ENCODE data around the gene DMD. TPM values are rescaled to one million over a fixed set of nuclear protein-coding genes. Genes with fewer than 3 reads are reported as not detected.

DMD gene
- total and polyA plus RNA-seq, 2 donors from 2014 or later, result 4.2 to 17.9 TPM

DNA sequence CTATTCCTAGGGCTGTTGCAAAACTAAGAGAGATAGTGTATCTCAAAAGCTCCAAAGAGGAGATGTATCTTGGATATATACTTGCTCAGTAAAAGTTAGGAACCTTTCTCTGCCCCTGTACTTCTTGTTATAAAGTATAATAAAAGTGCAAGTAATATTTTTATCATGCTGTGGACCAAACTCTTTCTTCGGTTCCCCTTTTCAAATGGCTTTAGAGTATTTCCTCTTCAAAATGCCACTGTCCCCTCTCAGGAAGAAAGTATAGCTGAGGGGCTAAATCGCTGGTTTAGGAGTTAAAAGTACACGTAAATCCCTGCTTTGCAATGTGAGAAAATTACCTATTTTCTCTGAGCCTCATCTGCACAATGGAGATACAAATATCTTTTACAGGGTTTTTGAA lies 1970.4 kb downstream of the DMD start:
- Histone ChIP-seq H3K9me3 (ENCODE audit: control insufficient read depth in 2 of 3, insufficient read depth in 1 of 3, low read length in 3 of 3) (no peaks in the 10 kb centered on the region), H3K4me3 (ENCODE audit: low read length in 3 of 3) (no peak overlapping the region), H3K27me3 (ENCODE audit: control insufficient read depth, insufficient read depth, low read length) (no peaks in the 10 kb centered on the region), H3K27ac (ENCODE audit: low read depth in 2 of 2, low read length in 2 of 2) (no peak overlapping the region), H3K9ac (ENCODE audit: low read length in 3 of 3) (no peak overlapping the region), H3K36me3 (ENCODE audit: control insufficient read depth in 2 of 3, insufficient read depth in 3 of 3, low read length in 3 of 3) (no peaks in the 10 kb centered on the region), H3K4me1 (ENCODE audit: control insufficient read depth in 2 of 3, insufficient read depth in 2 of 3, low read depth in 1 of 3, low read length in 3 of 3) (no peaks in the 10 kb centered on the region)
- DNase-seq (no peak), FAIRE-seq (no peak)
- intact Hi-C loops (cut with DNase I), result no loop called here
- TF ChIP-seq, protein P1, sequence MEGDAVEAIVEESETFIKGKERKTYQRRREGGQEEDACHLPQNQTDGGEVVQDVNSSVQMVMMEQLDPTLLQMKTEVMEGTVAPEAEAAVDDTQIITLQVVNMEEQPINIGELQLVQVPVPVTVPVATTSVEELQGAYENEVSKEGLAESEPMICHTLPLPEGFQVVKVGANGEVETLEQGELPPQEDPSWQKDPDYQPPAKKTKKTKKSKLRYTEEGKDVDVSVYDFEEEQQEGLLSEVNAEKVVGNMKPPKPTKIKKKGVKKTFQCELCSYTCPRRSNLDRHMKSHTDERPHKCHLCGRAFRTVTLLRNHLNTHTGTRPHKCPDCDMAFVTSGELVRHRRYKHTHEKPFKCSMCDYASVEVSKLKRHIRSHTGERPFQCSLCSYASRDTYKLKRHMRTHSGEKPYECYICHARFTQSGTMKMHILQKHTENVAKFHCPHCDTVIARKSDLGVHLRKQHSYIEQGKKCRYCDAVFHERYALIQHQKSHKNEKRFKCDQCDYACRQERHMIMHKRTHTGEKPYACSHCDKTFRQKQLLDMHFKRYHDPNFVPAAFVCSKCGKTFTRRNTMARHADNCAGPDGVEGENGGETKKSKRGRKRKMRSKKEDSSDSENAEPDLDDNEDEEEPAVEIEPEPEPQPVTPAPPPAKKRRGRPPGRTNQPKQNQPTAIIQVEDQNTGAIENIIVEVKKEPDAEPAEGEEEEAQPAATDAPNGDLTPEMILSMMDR (IDR thresholded peaks at IDR 0.05; ENCODE audit: borderline replicate concordance, extremely low read depth, insufficient read depth), result no peak

DNA sequence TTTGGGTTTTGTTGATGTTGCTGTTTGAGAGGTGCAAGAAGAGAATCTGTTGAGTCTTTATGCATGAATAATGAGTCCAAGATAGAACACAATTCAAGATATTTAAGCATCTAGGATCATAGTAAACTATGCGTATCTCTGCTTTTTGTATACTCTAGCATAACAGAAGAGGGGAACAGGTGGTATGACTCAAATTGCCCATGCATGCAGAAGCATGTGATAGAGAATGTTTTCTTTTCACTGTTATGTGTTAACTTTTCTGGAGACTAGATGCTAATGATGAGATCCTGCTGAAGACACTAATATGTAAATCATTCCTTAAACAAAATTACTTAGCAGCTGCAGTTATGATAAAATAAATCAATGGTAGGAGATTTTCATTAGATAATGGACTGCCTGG lies 1974.2 kb downstream of the DMD start:
- TF ChIP-seq, protein P1 (IDR thresholded peaks at IDR 0.05; ENCODE audit: borderline replicate concordance, extremely low read depth, insufficient read depth), result no peak
- intact Hi-C loops (cut with DNase I), result no loop called here
- no peaks in the 10 kb centered on the region for H3K4me1 ChIP-seq (ENCODE audit: control insufficient read depth in 2 of 3, insufficient read depth in 2 of 3, low read depth in 1 of 3, low read length in 3 of 3)
- H3K27ac ChIP-seq (ENCODE audit: low read depth in 2 of 2, low read length in 2 of 2), result no peak overlapping the region
- H3K4me3 ChIP-seq (ENCODE audit: low read length in 3 of 3), result no peak overlapping the region
- peak in 2 of 5 donors; percentile 26 to 48 for DNase-seq
- no peaks in the 10 kb centered on the region for H3K9me3 ChIP-seq (ENCODE audit: control insufficient read depth in 2 of 3, insufficient read depth in 1 of 3, low read length in 3 of 3)
- no peak for FAIRE-seq
- no peak overlapping the region for H3K9ac ChIP-seq (ENCODE audit: low read length in 3 of 3)
- H3K36me3 ChIP-seq (ENCODE audit: control insufficient read depth in 2 of 3, insufficient read depth in 3 of 3, low read length in 3 of 3), result no peaks in the 10 kb centered on the region
- H3K27me3 ChIP-seq (ENCODE audit: control insufficient read depth, insufficient read depth, low read length), result no peaks in the 10 kb centered on the region

DNA sequence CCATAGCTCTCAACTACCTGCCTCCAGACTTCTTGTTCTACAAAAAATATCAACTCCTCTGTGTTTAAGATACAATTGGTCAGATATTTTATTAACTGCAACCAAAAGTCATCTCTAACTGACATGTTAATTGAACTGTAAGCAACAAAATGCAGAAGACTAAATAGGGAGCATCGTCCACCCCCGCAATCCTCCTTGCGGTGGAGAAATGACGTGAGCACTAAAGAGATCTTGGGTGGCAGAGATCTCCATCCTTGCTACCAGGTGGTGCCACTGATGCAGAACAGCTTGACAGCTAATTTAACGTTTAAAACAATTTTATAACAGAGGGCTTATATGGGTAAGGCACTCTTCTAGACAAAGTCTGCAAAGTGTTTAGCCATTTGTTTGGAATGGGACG lies 1975.1 kb downstream of the DMD start:
- FAIRE-seq (no peak), DNase-seq (no peak)
- TF ChIP-seq, protein P1 (IDR thresholded peaks at IDR 0.05; ENCODE audit: borderline replicate concordance, extremely low read depth, insufficient read depth), result no peak
- H3K4me3 ChIP-seq (ENCODE audit: low read length in 3 of 3), result no peak overlapping the region
- no peaks in the 10 kb centered on the region for H3K36me3 ChIP-seq (ENCODE audit: control insufficient read depth in 2 of 3, insufficient read depth in 3 of 3, low read length in 3 of 3)
- H3K4me1 ChIP-seq (ENCODE audit: control insufficient read depth in 2 of 3, insufficient read depth in 2 of 3, low read depth in 1 of 3, low read length in 3 of 3), result no peaks in the 10 kb centered on the region
- no peaks in the 10 kb centered on the region for H3K27me3 ChIP-seq (ENCODE audit: control insufficient read depth, insufficient read depth, low read length)
- no peak overlapping the region for H3K9ac ChIP-seq (ENCODE audit: low read length in 3 of 3)
- H3K9me3 ChIP-seq (ENCODE audit: control insufficient read depth in 2 of 3, insufficient read depth in 1 of 3, low read length in 3 of 3), result no peaks in the 10 kb centered on the region
- intact Hi-C loops (cut with DNase I), result no loop called here
- no peak overlapping the region for H3K27ac ChIP-seq (ENCODE audit: low read depth in 2 of 2, low read length in 2 of 2)

DNA sequence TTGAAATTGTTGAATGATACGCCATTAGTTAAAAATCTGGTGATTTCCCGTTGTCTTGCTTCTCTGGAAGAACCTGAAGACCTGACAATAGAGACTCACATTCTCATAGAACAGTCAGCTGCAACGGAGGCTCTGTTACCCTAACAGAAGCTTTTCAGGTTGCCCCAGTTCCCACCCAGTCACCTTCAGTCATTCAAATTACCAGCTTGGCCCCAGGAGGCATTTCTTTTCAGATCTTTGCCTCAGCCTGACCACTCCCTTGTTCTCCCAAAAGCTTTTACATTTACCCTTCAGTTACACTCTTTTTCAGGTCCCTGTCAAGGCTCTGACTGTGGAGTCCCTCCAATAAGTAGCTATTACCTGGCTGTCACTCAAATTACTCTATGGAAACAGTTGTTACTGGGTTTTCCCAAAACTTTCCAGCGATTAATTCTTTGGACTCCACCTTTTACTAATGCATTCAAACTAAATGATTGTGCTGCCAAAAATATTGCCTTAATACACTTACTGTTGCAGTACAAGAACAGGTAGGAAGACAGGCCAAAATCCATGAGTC lies 1977.3 kb downstream of the DMD start:
- no peaks in the 10 kb centered on the region for H3K36me3 ChIP-seq (ENCODE audit: control insufficient read depth in 2 of 3, insufficient read depth in 3 of 3, low read length in 3 of 3)
- intact Hi-C loops (cut with DNase I), result no loop called here
- no peak overlapping the region for H3K4me3 ChIP-seq (ENCODE audit: low read length in 3 of 3)
- H3K27me3 ChIP-seq (ENCODE audit: control insufficient read depth, insufficient read depth, low read length), result no peaks in the 10 kb centered on the region
- H3K27ac ChIP-seq (ENCODE audit: low read depth in 2 of 2, low read length in 2 of 2), result no peak overlapping the region
- DNase-seq (no peak), FAIRE-seq (no peak)
- H3K9ac ChIP-seq (ENCODE audit: low read length in 3 of 3), result no peak overlapping the region
- TF ChIP-seq, protein P1 (IDR thresholded peaks at IDR 0.05; ENCODE audit: borderline replicate concordance, extremely low read depth, insufficient read depth), result no peak
- H3K9me3 ChIP-seq (ENCODE audit: control insufficient read depth in 2 of 3, insufficient read depth in 1 of 3, low read length in 3 of 3), result no peaks in the 10 kb centered on the region
- H3K4me1 ChIP-seq (ENCODE audit: control insufficient read depth in 2 of 3, insufficient read depth in 2 of 3, low read depth in 1 of 3, low read length in 3 of 3), result no peaks in the 10 kb centered on the region

Measured in kidney (tissue), 14 donors.